Measurements from ENCODE around the gene UBR4.

UBR4 gene

GRCh38 chr1:19087737-19088594 lies 122.1 kb downstream of the UBR4 start:
- no peak for DNase-seq

- no peak for DNase-seq
Measured at GRCh38 chr1:19087017-19087736, 122.9 kb downstream of the UBR4 start.

GRCh38 chr1:19086176-19086875 lies 123.7 kb downstream of the UBR4 start:
- DNase-seq, result no peak

- DNase-seq, result no peak
Measured at GRCh38 chr1:19084206-19084738, 125.8 kb downstream of the UBR4 start.

- no peak for DNase-seq
Measured at GRCh38 chr1:19083081-19083480, 127.0 kb downstream of the UBR4 start.

GRCh38 chr1:19081218-19081893 lies 128.7 kb downstream of the UBR4 start:
- peak; percentile 20 for DNase-seq

GRCh38 chr1:19080721-19081120 lies 129.3 kb downstream of the UBR4 start:
- DNase-seq, result no peak

GRCh38 chr1:19079541-19080472 lies 130.3 kb downstream of the UBR4 start:
- no peak for DNase-seq

GRCh38 chr1:19078536-19078935 lies 131.5 kb downstream of the UBR4 start:
- no peak for DNase-seq

- no peak for DNase-seq
Measured at GRCh38 chr1:19076841-19077616, 133.0 kb downstream of the UBR4 start.

- DNase-seq, result no peak
Measured at GRCh38 chr1:19074902-19075721, 135.0 kb downstream of the UBR4 start.

GRCh38 chr1:19074361-19074901 lies 135.6 kb downstream of the UBR4 start:
- no peak for DNase-seq

- DNase-seq, result no peak
Measured at GRCh38 chr1:19073311-19074186, 136.5 kb downstream of the UBR4 start.

GRCh38 chr1:19072285-19072981 lies 137.6 kb downstream of the UBR4 start:
- DNase-seq, result no peak

- DNase-seq, result no peak
Measured at GRCh38 chr1:19071674-19072281, 138.3 kb downstream of the UBR4 start.

GRCh38 chr1:19070891-19071621 lies 139.0 kb downstream of the UBR4 start:
- no peak for DNase-seq

Data from T1000 (cell line).